OCI-LY7 (cell line): ENCODE measurements around the gene OAF.

Experiments
- EZH2phosphoT487 ChIP-seq: fragments of 200-600 bp; sonication (generic); IDR thresholded peaks from 2 replicates; pipeline ENCODE4 v1.6.1; 2018; ENCODE audit warnings: low read depth, borderline replicate concordance, mild to moderate bottlenecking, mixed run types, antibody characterized with exemption, low read length, moderate library complexity, mixed read lengths
- TF ChIP-seq, protein P1 (sequence below): fragments of 200-600 bp; sonication (generic); conservative IDR thresholded peaks from 2 replicates; pipeline ENCODE4 v1.5.1; 2014; ENCODE audit warnings: mild to moderate bottlenecking, antibody characterized with exemption, low read length, moderate library complexity, mixed read lengths

DNA sequence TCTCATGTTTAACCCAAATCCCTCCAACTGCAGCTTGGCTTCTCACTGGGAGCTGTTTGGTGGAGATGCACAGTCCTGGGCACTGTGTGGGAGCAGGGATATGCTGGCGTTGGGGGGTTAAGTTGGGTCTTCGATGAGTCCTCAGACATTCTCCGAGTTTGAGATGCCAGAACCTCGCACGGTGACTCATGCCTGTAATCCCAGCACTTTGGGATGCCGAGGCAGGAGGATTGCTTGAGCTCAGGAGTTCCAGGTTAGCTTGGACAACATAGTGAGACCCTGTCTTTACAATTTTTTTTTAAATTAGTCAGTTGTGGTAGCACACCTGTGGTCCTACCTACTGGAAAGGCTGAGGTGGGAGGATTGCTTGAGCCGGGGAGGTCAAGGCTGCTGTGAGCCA, 49.8 kb downstream of the OAF start:
- TF ChIP-seq, protein P1, sequence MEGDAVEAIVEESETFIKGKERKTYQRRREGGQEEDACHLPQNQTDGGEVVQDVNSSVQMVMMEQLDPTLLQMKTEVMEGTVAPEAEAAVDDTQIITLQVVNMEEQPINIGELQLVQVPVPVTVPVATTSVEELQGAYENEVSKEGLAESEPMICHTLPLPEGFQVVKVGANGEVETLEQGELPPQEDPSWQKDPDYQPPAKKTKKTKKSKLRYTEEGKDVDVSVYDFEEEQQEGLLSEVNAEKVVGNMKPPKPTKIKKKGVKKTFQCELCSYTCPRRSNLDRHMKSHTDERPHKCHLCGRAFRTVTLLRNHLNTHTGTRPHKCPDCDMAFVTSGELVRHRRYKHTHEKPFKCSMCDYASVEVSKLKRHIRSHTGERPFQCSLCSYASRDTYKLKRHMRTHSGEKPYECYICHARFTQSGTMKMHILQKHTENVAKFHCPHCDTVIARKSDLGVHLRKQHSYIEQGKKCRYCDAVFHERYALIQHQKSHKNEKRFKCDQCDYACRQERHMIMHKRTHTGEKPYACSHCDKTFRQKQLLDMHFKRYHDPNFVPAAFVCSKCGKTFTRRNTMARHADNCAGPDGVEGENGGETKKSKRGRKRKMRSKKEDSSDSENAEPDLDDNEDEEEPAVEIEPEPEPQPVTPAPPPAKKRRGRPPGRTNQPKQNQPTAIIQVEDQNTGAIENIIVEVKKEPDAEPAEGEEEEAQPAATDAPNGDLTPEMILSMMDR = no peak
- no peak for TF ChIP-seq EZH2phosphoT487
